HEK293 (cell line): ENCODE results near the gene CSN2.

ENCODE experiments used
- CTCF ChIA-PET: fragments of 350-600 bp; formaldehyde crosslinking; extraction: SDS; loops from one replicate; lab custom pipeline; 2021; ENCODE audit warnings: antibody characterized with exemption; lab: Yijun Ruan, JAX
- POLR2A ChIA-PET: fragments of 300-600 bp; formaldehyde crosslinking; extraction: SDS; loops from one replicate; lab custom pipeline; 2020; ENCODE audit warnings: antibody characterized with exemption, inconsistent platforms; lab: Yijun Ruan, JAX
- H3K27ac ChIP-seq: fragments of 200-500 bp; sonication (Bioruptor generic); 2 replicates; pipeline ENCODE4 v1.5.1; 2014; ENCODE audit warnings: low read depth, low read length, control low read depth, inconsistent platforms; ENCODE audit errors: extremely low read depth
- H3K36me3 ChIP-seq, 2 experiments: fragments of 200-500 bp in 1 of 2; sonication (Bioruptor generic) in 1 of 2; 1 replicate in 1 of 2; 2 replicates in 1 of 2; pipeline ENCODE4 v1.5.1; 2014 to 2017; ENCODE audit warnings: inconsistent platforms in 2 of 2, low read length in 2 of 2; ENCODE audit not compliant: control insufficient read depth in 2 of 2, insufficient read depth in 1 of 2
- H3K4me1 ChIP-seq: fragments of 200-500 bp; sonication (Bioruptor generic); 2 replicates; pipeline ENCODE4 v1.5.1; 2014; ENCODE audit warnings: mild to moderate bottlenecking, low read length, inconsistent platforms; ENCODE audit not compliant: control insufficient read depth, insufficient read depth
- H3K4me3 ChIP-seq: 2 replicates; pipeline ENCODE4 v1.5.1; 2011; ENCODE audit warnings: low read depth, mild to moderate bottlenecking, control low read depth, low read length, moderate library complexity
- H3K9me3 ChIP-seq: fragments of 200-500 bp; sonication (Bioruptor generic); 2 replicates; pipeline ENCODE4 v1.5.1; 2014; ENCODE audit warnings: low read depth, low read length, inconsistent platforms; ENCODE audit not compliant: control insufficient read depth, insufficient read depth
- HOXC10 ChIP-seq: sonication (generic); formaldehyde crosslinking; IDR thresholded peaks from 2 replicates; pipeline ENCODE4 v1.8.1; 2023; ENCODE audit warnings: mild to moderate bottlenecking, missing genetic modification reagents
- HOXD13 ChIP-seq: sonication (generic); formaldehyde crosslinking; IDR thresholded peaks from 2 replicates; pipeline ENCODE4 v1.8.0; 2022; ENCODE audit warnings: missing genetic modification reagents, borderline replicate concordance
- SCRT2 ChIP-seq: fragments of 450-650 bp; formaldehyde crosslinking; IDR thresholded peaks from 2 replicates; pipeline ENCODE4 v1.5.1; 2016; ENCODE audit warnings: missing biosample characterization, missing genetic modification characterization
- ZBTB48 ChIP-seq: fragments of 450-650 bp; formaldehyde crosslinking; IDR thresholded peaks from 2 replicates; pipeline ENCODE4 v1.5.1; 2016; ENCODE audit warnings: missing biosample characterization, missing genetic modification characterization
- ZNF132 ChIP-seq: fragments of 450-650 bp; formaldehyde crosslinking; IDR thresholded peaks from 2 replicates; pipeline ENCODE4 v1.5.1; 2017; ENCODE audit warnings: missing biosample characterization, missing genetic modification characterization, borderline replicate concordance
- ZNF157 ChIP-seq: fragments of 450-650 bp; formaldehyde crosslinking; IDR thresholded peaks from 2 replicates; pipeline ENCODE4 v1.5.1; 2016; ENCODE audit warnings: missing biosample characterization, missing genetic modification characterization
- ZNF239 ChIP-seq: fragments of 450-650 bp; formaldehyde crosslinking; IDR thresholded peaks from 2 replicates; pipeline ENCODE4 v1.5.1; 2016; ENCODE audit warnings: missing biosample characterization, missing genetic modification characterization
- ZNF266 ChIP-seq: fragments of 450-650 bp; formaldehyde crosslinking; IDR thresholded peaks from 2 replicates; pipeline ENCODE4 v1.5.1; 2016; ENCODE audit warnings: missing biosample characterization, missing genetic modification characterization, low read depth
- ZNF560 ChIP-seq: fragments of 450-650 bp; formaldehyde crosslinking; IDR thresholded peaks from 2 replicates; pipeline ENCODE4 v1.5.1; 2017; ENCODE audit warnings: missing biosample characterization, missing genetic modification characterization, borderline replicate concordance
- ZNF610 ChIP-seq: fragments of 450-650 bp; formaldehyde crosslinking; IDR thresholded peaks from 2 replicates; pipeline ENCODE4 v1.5.1; 2016; ENCODE audit warnings: missing biosample characterization, missing genetic modification characterization, borderline replicate concordance
- ZNF660 ChIP-seq: fragments of 450-650 bp; IDR thresholded peaks from 2 replicates; pipeline ENCODE4 v1.5.1; 2018; ENCODE audit warnings: missing biosample characterization, mild to moderate bottlenecking, missing genetic modification characterization
- TF ChIP-seq, protein P1 (sequence below): fragments of 450-650 bp; formaldehyde crosslinking; IDR thresholded peaks from 2 replicates; pipeline ENCODE4 v1.5.1; 2016; ENCODE audit warnings: missing biosample characterization, missing genetic modification characterization
- TF ChIP-seq, protein P2 (sequence below): fragments of 450-650 bp; formaldehyde crosslinking; IDR thresholded peaks from 2 replicates; pipeline ENCODE4 v1.5.1; 2016; ENCODE audit warnings: missing biosample characterization, missing genetic modification characterization
- TF ChIP-seq, protein P3 (sequence below): fragments of 450-650 bp; IDR thresholded peaks from 2 replicates; pipeline ENCODE4 v1.5.1; 2018; ENCODE audit warnings: missing biosample characterization, mild to moderate bottlenecking, missing genetic modification characterization
- TF ChIP-seq, protein P4 (sequence below): fragments of 450-650 bp; formaldehyde crosslinking; IDR thresholded peaks from 2 replicates; pipeline ENCODE4 v1.5.1; 2017; ENCODE audit warnings: missing biosample characterization, missing genetic modification characterization
- TF ChIP-seq, protein P5 (sequence below): fragments of 450-650 bp; formaldehyde crosslinking; IDR thresholded peaks from 2 replicates; pipeline ENCODE4 v1.5.1; 2016; ENCODE audit warnings: missing biosample characterization, missing genetic modification characterization
- TF ChIP-seq, protein P6 (sequence below): fragments of 450-650 bp; formaldehyde crosslinking; optimal IDR thresholded peaks from 2 replicates; pipeline ENCODE3; 2016; ENCODE audit warnings: missing biosample characterization, mild to moderate bottlenecking, missing genetic modification characterization

Gene CSN2

DNA sequence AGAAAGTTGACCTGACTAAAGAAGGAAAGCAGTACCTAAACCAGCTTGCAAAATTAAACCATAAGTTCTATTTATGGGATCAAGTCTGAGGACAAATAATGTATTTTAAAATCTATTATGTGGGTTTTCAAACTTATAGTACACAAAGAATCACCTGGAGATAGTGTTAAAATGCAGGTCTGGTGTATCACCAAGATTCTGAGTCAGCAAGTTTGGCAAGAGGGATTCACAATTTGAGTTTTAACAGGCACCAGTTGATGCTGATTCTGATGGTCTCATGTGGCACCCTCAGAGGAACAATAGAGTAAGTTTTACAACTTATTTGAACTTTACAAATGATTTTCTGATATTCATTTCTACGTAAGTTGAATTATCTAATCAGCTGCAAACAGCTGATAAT is 21.1 kb upstream of the CSN2 start:
- ChIA-PET POLR2A (no interaction called here), CTCF (interaction anchor here (0.6 kb wide), 1 partner anchor 27 kb away, joined by 3 read pairs; no protein-coding TSS in a partner anchor)
- no peaks in the 10 kb centered on the region for H3K9me3 ChIP-seq
- H3K4me3 ChIP-seq: no peak overlapping the region
- TF ChIP-seq ZNF266: no peak
- TF ChIP-seq, protein P1, sequence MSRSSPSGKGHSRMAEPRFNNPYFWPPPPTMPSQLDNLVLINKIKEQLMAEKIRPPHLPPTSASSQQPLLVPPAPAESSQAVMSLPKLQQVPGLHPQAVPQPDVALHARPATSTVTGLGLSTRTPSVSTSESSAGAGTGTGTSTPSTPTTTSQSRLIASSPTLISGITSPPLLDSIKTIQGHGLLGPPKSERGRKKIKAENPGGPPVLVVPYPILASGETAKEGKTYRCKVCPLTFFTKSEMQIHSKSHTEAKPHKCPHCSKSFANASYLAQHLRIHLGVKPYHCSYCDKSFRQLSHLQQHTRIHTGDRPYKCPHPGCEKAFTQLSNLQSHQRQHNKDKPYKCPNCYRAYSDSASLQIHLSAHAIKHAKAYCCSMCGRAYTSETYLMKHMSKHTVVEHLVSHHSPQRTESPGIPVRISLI (tag by site-specific recombination): no peak
- no peak for TF ChIP-seq ZNF610 (tag by site-specific recombination)
- H3K36me3 ChIP-seq: no peaks in the 10 kb centered on the region
- H3K27ac ChIP-seq: no peak overlapping the region
- H3K4me1 ChIP-seq: no peaks in the 10 kb centered on the region

DNA sequence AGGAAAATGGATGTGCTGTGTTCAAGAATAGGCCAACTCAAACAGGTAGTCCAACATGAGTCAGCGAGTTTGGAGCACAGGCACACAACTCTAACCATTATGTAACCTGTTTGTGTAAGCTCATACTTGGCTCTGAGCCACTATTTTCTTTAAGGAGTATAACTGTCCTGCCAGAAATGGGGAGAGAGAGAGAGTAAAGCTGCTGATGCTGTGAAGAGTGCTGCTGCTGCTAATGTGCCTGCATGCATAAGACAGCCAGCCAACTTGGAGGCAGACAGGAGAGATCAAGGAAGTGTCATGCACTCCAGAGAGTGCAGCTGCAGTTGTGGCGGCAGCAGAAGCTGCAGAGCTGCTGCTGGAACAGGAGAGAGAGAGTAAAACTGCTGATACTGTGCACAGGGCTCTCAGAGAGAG is 18.5 kb upstream of the CSN2 start:
- Histone ChIP-seq H3K4me1 (no peaks in the 10 kb centered on the region), H3K36me3 (no peaks in the 10 kb centered on the region), H3K27ac (no peak overlapping the region), H3K9me3 (no peaks in the 10 kb centered on the region), H3K4me3 (no peak overlapping the region)
- ChIA-PET CTCF (interaction anchor here (0.6 kb wide), 1 partner anchor 213 kb away, joined by 3 read pairs; no protein-coding TSS in a partner anchor), POLR2A (no interaction called here)
- 0 out of 2 replicates have a peak, but pooled peaks have one; percentile 32 for TF ChIP-seq SCRT2
- TF ChIP-seq ZNF660 (tag by site-specific recombination): no peak

DNA sequence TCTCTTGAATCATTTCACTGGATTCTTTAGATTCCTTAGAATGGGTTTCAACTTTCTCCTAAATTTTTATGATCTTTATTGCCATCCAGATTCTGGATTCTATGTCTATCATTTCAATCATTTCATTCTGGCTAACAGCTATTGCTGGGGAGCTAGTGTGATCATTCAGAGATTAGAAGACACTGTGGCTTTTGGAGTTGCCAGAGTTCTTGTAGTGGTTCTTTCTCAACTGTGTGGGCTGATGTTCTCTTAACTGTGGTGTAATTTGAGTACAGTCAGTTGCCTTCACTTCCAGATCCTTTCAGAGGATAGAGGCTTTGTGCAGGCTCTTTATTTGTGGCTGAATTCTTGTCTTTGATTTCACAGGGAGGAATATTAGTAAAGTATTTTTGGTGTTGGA is 12.1 kb upstream of the CSN2 start:
- ChIA-PET POLR2A (no interaction called here), CTCF (no interaction called here)
- TF ChIP-seq HOXD13 (CRISPR knock-in tag) (no peak), ZBTB48 (tag by site-specific recombination) (no peak), HOXC10 (no peak), ZNF132 (tag by site-specific recombination) (no peak), ZNF157 (tag by site-specific recombination) (no peak), ZNF560 (no peak), ZNF239 (tag by site-specific recombination) (no peak)
- TF ChIP-seq, protein P2, sequence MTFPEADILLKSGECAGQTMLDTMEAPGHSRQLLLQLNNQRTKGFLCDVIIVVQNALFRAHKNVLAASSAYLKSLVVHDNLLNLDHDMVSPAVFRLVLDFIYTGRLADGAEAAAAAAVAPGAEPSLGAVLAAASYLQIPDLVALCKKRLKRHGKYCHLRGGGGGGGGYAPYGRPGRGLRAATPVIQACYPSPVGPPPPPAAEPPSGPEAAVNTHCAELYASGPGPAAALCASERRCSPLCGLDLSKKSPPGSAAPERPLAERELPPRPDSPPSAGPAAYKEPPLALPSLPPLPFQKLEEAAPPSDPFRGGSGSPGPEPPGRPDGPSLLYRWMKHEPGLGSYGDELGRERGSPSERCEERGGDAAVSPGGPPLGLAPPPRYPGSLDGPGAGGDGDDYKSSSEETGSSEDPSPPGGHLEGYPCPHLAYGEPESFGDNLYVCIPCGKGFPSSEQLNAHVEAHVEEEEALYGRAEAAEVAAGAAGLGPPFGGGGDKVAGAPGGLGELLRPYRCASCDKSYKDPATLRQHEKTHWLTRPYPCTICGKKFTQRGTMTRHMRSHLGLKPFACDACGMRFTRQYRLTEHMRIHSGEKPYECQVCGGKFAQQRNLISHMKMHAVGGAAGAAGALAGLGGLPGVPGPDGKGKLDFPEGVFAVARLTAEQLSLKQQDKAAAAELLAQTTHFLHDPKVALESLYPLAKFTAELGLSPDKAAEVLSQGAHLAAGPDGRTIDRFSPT (tag by site-specific recombination): no peak
- TF ChIP-seq, protein P3, sequence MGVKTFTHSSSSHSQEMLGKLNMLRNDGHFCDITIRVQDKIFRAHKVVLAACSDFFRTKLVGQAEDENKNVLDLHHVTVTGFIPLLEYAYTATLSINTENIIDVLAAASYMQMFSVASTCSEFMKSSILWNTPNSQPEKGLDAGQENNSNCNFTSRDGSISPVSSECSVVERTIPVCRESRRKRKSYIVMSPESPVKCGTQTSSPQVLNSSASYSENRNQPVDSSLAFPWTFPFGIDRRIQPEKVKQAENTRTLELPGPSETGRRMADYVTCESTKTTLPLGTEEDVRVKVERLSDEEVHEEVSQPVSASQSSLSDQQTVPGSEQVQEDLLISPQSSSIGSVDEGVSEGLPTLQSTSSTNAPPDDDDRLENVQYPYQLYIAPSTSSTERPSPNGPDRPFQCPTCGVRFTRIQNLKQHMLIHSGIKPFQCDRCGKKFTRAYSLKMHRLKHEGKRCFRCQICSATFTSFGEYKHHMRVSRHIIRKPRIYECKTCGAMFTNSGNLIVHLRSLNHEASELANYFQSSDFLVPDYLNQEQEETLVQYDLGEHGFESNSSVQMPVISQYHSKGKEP (tag by site-specific recombination): no peak
- TF ChIP-seq, protein P4, sequence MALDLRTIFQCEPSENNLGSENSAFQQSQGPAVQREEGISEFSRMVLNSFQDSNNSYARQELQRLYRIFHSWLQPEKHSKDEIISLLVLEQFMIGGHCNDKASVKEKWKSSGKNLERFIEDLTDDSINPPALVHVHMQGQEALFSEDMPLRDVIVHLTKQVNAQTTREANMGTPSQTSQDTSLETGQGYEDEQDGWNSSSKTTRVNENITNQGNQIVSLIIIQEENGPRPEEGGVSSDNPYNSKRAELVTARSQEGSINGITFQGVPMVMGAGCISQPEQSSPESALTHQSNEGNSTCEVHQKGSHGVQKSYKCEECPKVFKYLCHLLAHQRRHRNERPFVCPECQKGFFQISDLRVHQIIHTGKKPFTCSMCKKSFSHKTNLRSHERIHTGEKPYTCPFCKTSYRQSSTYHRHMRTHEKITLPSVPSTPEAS (tag by site-specific recombination): no peak
- TF ChIP-seq, protein P5, sequence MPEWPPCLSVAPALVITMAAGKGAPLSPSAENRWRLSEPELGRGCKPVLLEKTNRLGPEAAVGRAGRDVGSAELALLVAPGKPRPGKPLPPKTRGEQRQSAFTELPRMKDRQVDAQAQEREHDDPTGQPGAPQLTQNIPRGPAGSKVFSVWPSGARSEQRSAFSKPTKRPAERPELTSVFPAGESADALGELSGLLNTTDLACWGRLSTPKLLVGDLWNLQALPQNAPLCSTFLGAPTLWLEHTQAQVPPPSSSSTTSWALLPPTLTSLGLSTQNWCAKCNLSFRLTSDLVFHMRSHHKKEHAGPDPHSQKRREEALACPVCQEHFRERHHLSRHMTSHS (tag by site-specific recombination): no peak
- TF ChIP-seq, protein P6, sequence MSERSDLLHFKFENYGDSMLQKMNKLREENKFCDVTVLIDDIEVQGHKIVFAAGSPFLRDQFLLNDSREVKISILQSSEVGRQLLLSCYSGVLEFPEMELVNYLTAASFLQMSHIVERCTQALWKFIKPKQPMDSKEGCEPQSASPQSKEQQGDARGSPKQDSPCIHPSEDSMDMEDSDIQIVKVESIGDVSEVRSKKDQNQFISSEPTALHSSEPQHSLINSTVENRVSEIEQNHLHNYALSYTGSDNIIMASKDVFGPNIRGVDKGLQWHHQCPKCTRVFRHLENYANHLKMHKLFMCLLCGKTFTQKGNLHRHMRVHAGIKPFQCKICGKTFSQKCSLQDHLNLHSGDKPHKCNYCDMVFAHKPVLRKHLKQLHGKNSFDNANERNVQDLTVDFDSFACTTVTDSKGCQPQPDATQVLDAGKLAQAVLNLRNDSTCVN (tag by site-specific recombination): no peak
- Histone ChIP-seq H3K36me3 (no peaks in the 10 kb centered on the region), H3K9me3 (no peaks in the 10 kb centered on the region), H3K4me3 (no peak overlapping the region), H3K27ac (no peak overlapping the region), H3K4me1 (no peaks in the 10 kb centered on the region)
